Osteoblast (primary cell): ENCODE results near the gene GYG1. TPM values are rescaled to one million over a fixed set of nuclear protein-coding genes. Genes with fewer than 3 reads are reported as not detected.
A peak's percentile ranks its signal among the peaks of the same experiment; 100 is the strongest.

Source experiments
- DNase-seq: peaks from one replicate; pipeline ENCODE4 v3.0.0; 2011; ENCODE audit warnings: low spot score, mixed read lengths; ENCODE audit not compliant: insufficient read length; ENCODE audit errors: missing footprints
- H2AFZ ChIP-seq: 2 replicates; pipeline ENCODE4 v1.6.0; 2011; ENCODE audit warnings: mild to moderate bottlenecking, low read length
- H3K27ac ChIP-seq: 2 replicates; pipeline ENCODE4 v1.5.1; 2011; ENCODE audit warnings: mild to moderate bottlenecking, low read depth, low read length, moderate library complexity
- H3K27me3 ChIP-seq: 2 replicates; pipeline ENCODE4 v1.6.0; 2012; ENCODE audit warnings: mild to moderate bottlenecking, control low read depth, inconsistent platforms, low read length, moderate library complexity; ENCODE audit not compliant: insufficient read depth
- H3K36me3 ChIP-seq: 2 replicates; pipeline ENCODE4 v1.5.1; 2011; ENCODE audit warnings: mild to moderate bottlenecking, low read length, control low read depth, moderate library complexity; ENCODE audit not compliant: insufficient read depth
- H3K4me1 ChIP-seq: 2 replicates; pipeline ENCODE4 v1.5.1; 2011; ENCODE audit warnings: mild to moderate bottlenecking, low read length, control low read depth, moderate library complexity; ENCODE audit not compliant: insufficient read depth
- H3K4me2 ChIP-seq: 2 replicates; pipeline ENCODE4 v1.6.0; 2011; ENCODE audit warnings: mild to moderate bottlenecking, low read length; ENCODE audit not compliant: insufficient read depth
- H3K4me3 ChIP-seq: fragments of 200-600 bp; sonication (generic); 3 replicates; pipeline ENCODE4 v1.5.1; 2012; ENCODE audit warnings: mild to moderate bottlenecking, low read length, inconsistent platforms; ENCODE audit not compliant: insufficient read depth
- H3K79me2 ChIP-seq: 2 replicates; pipeline ENCODE4 v1.6.0; 2012; ENCODE audit warnings: mild to moderate bottlenecking, low read length, control low read depth, inconsistent platforms; ENCODE audit not compliant: insufficient read depth
- H3K9me3 ChIP-seq: 2 replicates; pipeline ENCODE4 v1.5.1; 2011; ENCODE audit warnings: low read depth, low read length, control low read depth
- H4K20me1 ChIP-seq: 2 replicates; pipeline ENCODE4 v1.6.0; 2012; ENCODE audit warnings: mild to moderate bottlenecking, low read length, control low read depth; ENCODE audit not compliant: insufficient read depth
- CTCF ChIP-seq: IDR thresholded peaks from 2 replicates; pipeline ENCODE4 v1.5.1; 2011; ENCODE audit warnings: mild to moderate bottlenecking, low read depth, low read length, moderate library complexity; ENCODE audit errors: extremely low read depth
- total RNA-seq: library from RNA; depleted of rRNA; stranded (reverse); fragments of >200 nt; gene quantifications from 2 replicates; pipeline ENCODE4 v1.2.3, GENCODE V29; 2012

Gene GYG1
- total RNA-seq, 1 donor, result 42.3 TPM

GRCh38 chr3:149004622-149005021, 13.3 kb downstream of the GYG1 start:
- H3K27ac ChIP-seq, result peak overlapping the region; percentile 77
- H3K36me3 ChIP-seq, result peaks cover 21% of the 10 kb centered on the region
- no peaks in the 10 kb centered on the region for H4K20me1 ChIP-seq
- H3K79me2 ChIP-seq, result peaks cover 2% of the 10 kb centered on the region
- peak overlapping the region; percentile 48 for H3K4me2 ChIP-seq
- H3K9me3 ChIP-seq, result no peaks in the 10 kb centered on the region
- H3K4me1 ChIP-seq, result peaks cover 18% of the 10 kb centered on the region
- peak; percentile 14 for DNase-seq
- H2AFZ ChIP-seq, result peak overlapping the region; percentile 88
- H3K27me3 ChIP-seq, result no peaks in the 10 kb centered on the region
- no peak for TF ChIP-seq CTCF
- H3K4me3 ChIP-seq, result no peak overlapping the region

- H3K9me3 ChIP-seq, result no peaks in the 10 kb centered on the region
- H3K27me3 ChIP-seq, result no peaks in the 10 kb centered on the region
- no peak for DNase-seq
- peaks cover 2% of the 10 kb centered on the region for H3K79me2 ChIP-seq
- no peak overlapping the region for H3K4me2 ChIP-seq
- no peak overlapping the region for H2AFZ ChIP-seq
- no peaks in the 10 kb centered on the region for H4K20me1 ChIP-seq
- H3K27ac ChIP-seq, result peak overlapping the region; percentile 77
- no peak overlapping the region for H3K4me3 ChIP-seq
- TF ChIP-seq CTCF, result no peak
- H3K36me3 ChIP-seq, result peaks cover 19% of the 10 kb centered on the region
- peaks cover 18% of the 10 kb centered on the region for H3K4me1 ChIP-seq
Observed at GRCh38 chr3:149005416-149005815, 14.1 kb downstream of the GYG1 start.

- DNase-seq, result no peak
- H3K4me2 ChIP-seq, result no peak overlapping the region
- H3K27ac ChIP-seq, result no peak overlapping the region
- H3K4me3 ChIP-seq, result no peak overlapping the region
- H3K9me3 ChIP-seq, result no peaks in the 10 kb centered on the region
- TF ChIP-seq CTCF, result no peak
- H2AFZ ChIP-seq, result no peak overlapping the region
- peaks cover 31% of the 10 kb centered on the region for H3K36me3 ChIP-seq
- H3K4me1 ChIP-seq, result peaks cover 18% of the 10 kb centered on the region
- no peaks in the 10 kb centered on the region for H3K27me3 ChIP-seq
- peaks cover 5% of the 10 kb centered on the region for H3K79me2 ChIP-seq
- no peaks in the 10 kb centered on the region for H4K20me1 ChIP-seq
Observed at GRCh38 chr3:149007567-149008257, 16.4 kb downstream of the GYG1 start.

DNA sequence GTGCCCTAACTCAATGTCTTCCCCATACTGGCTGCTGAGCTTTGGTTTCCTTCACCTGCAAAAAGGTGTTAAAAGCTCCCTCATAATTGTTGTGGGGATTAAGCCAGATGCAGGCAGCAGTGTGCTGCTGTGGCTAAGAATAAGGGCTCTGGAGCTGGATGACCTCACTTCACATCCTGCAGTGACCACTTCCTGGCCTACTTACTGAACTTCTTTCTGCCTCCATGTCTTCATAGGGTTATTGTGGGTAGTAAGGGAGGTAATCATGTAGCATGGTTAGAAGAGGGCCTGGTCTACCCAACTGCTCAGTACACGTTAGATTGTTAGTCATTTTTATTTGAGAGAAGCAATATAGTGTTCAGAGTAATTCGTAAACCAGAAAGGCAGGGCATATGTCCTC, 18.4 kb downstream of the GYG1 start:
- no peaks in the 10 kb centered on the region for H4K20me1 ChIP-seq
- no peak overlapping the region for H3K27ac ChIP-seq
- H2AFZ ChIP-seq, result no peak overlapping the region
- H3K36me3 ChIP-seq, result peaks cover 36% of the 10 kb centered on the region
- no peaks in the 10 kb centered on the region for H3K27me3 ChIP-seq
- peaks cover 28% of the 10 kb centered on the region for H3K4me1 ChIP-seq
- H3K9me3 ChIP-seq, result no peaks in the 10 kb centered on the region
- no peak overlapping the region for H3K4me3 ChIP-seq
- DNase-seq, result no peak
- no peak overlapping the region for H3K4me2 ChIP-seq
- no peak for TF ChIP-seq CTCF
- peaks cover 7% of the 10 kb centered on the region for H3K79me2 ChIP-seq
